HepG2 (cell line): Measurements from ENCODE around the gene ZG16. TPM values are rescaled to one million over a fixed set of nuclear protein-coding genes. Genes with fewer than 3 reads are reported as not detected.

Source experiments
- CBX2 ChIP-seq, 2 experiments: fragments of 200-600 bp in 1 of 2; sonication (generic); formaldehyde crosslinking in 1 of 2; IDR thresholded peaks; 2 replicates each; pipeline versions ENCODE4 v1.7.0 to v1.8.1; 2018 to 2022; ENCODE audit warnings: low read depth in 2 of 2, low read length in 1 of 2, mild to moderate bottlenecking in 1 of 2, missing genetic modification reagents in 1 of 2
- CENPX ChIP-seq: sonication (generic); formaldehyde crosslinking; IDR thresholded peaks from 2 replicates; pipeline ENCODE4 v1.9.0; 2021; ENCODE audit warnings: mild to moderate bottlenecking, missing genetic modification reagents, moderate library complexity
- IKZF1 ChIP-seq: fragments of 450-650 bp; IDR thresholded peaks from 2 replicates; pipeline ENCODE4 v1.7.1; 2016
- IRF9 ChIP-seq: sonication (generic); formaldehyde crosslinking; IDR thresholded peaks from 2 replicates; pipeline ENCODE4 v1.8.0; 2022; ENCODE audit warnings: missing genetic modification reagents, mild to moderate bottlenecking, borderline replicate concordance
- MYC ChIP-seq: sonication (generic); formaldehyde crosslinking; IDR thresholded peaks from 2 replicates; pipeline ENCODE4 v1.9.0; 2021; ENCODE audit warnings: missing genetic modification reagents, borderline replicate concordance
- NBN ChIP-seq: fragments of 450-650 bp; conservative IDR thresholded peaks from 2 replicates; pipeline ENCODE4 v1.6.1; 2017
- PBX3 ChIP-seq: sonication (generic); formaldehyde crosslinking; IDR thresholded peaks from 2 replicates; pipeline ENCODE4 v1.8.1; 2023; ENCODE audit warnings: missing genetic modification reagents, inconsistent platforms, borderline replicate concordance
- SOX5 ChIP-seq: IDR thresholded peaks from 2 replicates; pipeline ENCODE4 v1.6.1; 2016; ENCODE audit warnings: borderline replicate concordance
- YY1 ChIP-seq: IDR thresholded peaks from 2 replicates; pipeline ENCODE4 v1.6.1; 2011; ENCODE audit warnings: low read length, low read depth, moderate library complexity, mild to moderate bottlenecking; ENCODE audit not compliant: insufficient read depth, insufficient replicate concordance
- ZFX ChIP-seq: sonication (generic); formaldehyde crosslinking; IDR thresholded peaks from 2 replicates; pipeline ENCODE4 v1.4.0; 2020; ENCODE audit warnings: mild to moderate bottlenecking, low read depth, missing genetic modification reagents, moderate library complexity
- ZNF121 ChIP-seq: sonication (generic); formaldehyde crosslinking; IDR thresholded peaks from 2 replicates; pipeline ENCODE4 v1.5.0; 2020; ENCODE audit warnings: mild to moderate bottlenecking, missing genetic modification reagents
- ZNF558 ChIP-seq: sonication (generic); formaldehyde crosslinking; IDR thresholded peaks from 2 replicates; pipeline ENCODE4 v1.9.0; 2022; ENCODE audit warnings: mild to moderate bottlenecking, missing genetic modification reagents, borderline replicate concordance
- polyA plus RNA-seq, 8 experiments: library from polyadenylated mRNA; depleted of rRNA in 3 of 8; stranded (reverse) in 7 of 8; unstranded in 1 of 8; fragments of >200 nt; fragmentation: Illumina TruSeq in 4 of 8; extraction: Trizol in 4 of 8; gene quantifications; 2 replicates each; pipeline versions ENCODE4 v1.2.1 to v1.2.3, GENCODE V29; 2011 to 2016; ENCODE audit warnings: low read depth in 4 of 8, missing spikeins in 1 of 8, mixed read lengths in 1 of 8; ENCODE audit not compliant: insufficient read depth in 1 of 8
- total RNA-seq, 5 experiments: library from RNA; depleted of rRNA; stranded (reverse); fragments of >200 nt; fragmentation: Illumina TruSeq; extraction: Trizol; gene quantifications; 2 replicates each; pipeline ENCODE4 v1.2.3, GENCODE V29; 2016; ENCODE audit warnings: low read depth in 1 of 5
- TF ChIP-seq, protein P1 (sequence below): sonication (generic); formaldehyde crosslinking; IDR thresholded peaks from 2 replicates; pipeline ENCODE4 v1.5.0; 2020; ENCODE audit warnings: mild to moderate bottlenecking, missing genetic modification reagents, borderline replicate concordance
- TF ChIP-seq, protein P2 (sequence below): sonication (generic); formaldehyde crosslinking; IDR thresholded peaks from 2 replicates; pipeline ENCODE4 v1.4.0; 2020; ENCODE audit warnings: missing genetic modification reagents
- TF ChIP-seq, protein P3 (sequence below): IDR thresholded peaks from 2 replicates; pipeline ENCODE4 v1.6.1; 2018; ENCODE audit warnings: missing genetic modification reagents, mild to moderate bottlenecking, missing compliant biosample characterization
- TF ChIP-seq, protein P4 (sequence below): sonication (generic); formaldehyde crosslinking; IDR thresholded peaks from 2 replicates; pipeline ENCODE4 v1.4.0; 2020; ENCODE audit warnings: missing genetic modification reagents

The ZG16 gene
- total and polyA plus RNA-seq, 2 of the 13 experiments (the other 11 are each of a cell fraction or from before 2014, with no cell fraction given) = 0.04 to 0.07 TPM

DNA sequence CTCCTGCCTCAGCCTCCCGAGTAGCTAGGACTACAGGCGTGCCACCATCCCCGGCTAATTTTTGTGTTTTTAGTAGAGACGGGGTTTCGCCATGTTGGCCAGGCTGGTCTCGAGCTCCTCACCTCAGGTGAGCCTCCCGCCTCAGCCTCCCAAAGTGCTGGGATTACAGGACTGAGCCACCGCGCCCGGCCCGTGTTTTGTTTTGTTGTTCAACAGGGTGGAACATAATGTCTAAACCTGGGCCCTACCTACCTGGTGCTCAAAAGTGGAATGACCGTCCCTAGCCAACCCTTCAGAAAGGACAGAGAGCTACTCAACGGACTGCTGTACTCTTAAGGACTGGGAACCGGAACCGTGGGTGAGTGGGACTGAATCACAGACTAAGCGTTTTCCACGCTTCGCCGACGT is 11.7 kb downstream of the ZG16 start (continued):
- TF ChIP-seq, protein P1, sequence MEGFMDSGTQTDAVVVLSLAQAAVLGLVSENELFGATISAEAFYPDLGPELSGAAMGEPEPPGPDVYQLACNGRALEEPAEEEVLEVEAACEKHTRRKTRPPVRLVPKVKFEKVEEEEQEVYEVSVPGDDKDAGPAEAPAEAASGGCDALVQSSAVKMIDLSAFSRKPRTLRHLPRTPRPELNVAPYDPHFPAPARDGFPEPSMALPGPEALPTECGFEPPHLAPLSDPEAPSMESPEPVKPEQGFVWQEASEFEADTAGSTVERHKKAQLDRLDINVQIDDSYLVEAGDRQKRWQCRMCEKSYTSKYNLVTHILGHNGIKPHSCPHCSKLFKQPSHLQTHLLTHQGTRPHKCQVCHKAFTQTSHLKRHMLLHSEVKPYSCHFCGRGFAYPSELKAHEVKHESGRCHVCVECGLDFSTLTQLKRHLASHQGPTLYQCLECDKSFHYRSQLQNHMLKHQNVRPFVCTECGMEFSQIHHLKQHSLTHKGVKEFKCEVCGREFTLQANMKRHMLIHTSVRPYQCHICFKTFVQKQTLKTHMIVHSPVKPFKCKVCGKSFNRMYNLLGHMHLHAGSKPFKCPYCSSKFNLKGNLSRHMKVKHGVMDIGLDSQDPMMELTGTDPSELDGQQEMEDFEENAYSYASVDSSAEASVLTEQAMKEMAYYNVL (CRISPR knock-in tag) = no peak
- TF ChIP-seq, protein P2, sequence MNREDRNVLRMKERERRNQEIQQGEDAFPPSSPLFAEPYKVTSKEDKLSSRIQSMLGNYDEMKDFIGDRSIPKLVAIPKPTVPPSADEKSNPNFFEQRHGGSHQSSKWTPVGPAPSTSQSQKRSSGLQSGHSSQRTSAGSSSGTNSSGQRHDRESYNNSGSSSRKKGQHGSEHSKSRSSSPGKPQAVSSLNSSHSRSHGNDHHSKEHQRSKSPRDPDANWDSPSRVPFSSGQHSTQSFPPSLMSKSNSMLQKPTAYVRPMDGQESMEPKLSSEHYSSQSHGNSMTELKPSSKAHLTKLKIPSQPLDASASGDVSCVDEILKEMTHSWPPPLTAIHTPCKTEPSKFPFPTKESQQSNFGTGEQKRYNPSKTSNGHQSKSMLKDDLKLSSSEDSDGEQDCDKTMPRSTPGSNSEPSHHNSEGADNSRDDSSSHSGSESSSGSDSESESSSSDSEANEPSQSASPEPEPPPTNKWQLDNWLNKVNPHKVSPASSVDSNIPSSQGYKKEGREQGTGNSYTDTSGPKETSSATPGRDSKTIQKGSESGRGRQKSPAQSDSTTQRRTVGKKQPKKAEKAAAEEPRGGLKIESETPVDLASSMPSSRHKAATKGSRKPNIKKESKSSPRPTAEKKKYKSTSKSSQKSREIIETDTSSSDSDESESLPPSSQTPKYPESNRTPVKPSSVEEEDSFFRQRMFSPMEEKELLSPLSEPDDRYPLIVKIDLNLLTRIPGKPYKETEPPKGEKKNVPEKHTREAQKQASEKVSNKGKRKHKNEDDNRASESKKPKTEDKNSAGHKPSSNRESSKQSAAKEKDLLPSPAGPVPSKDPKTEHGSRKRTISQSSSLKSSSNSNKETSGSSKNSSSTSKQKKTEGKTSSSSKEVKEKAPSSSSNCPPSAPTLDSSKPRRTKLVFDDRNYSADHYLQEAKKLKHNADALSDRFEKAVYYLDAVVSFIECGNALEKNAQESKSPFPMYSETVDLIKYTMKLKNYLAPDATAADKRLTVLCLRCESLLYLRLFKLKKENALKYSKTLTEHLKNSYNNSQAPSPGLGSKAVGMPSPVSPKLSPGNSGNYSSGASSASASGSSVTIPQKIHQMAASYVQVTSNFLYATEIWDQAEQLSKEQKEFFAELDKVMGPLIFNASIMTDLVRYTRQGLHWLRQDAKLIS (CRISPR knock-in tag) = no peak
- no peak for TF ChIP-seq PBX3
- TF ChIP-seq ZNF558 = 0 out of 2 replicates have a peak, but pooled peaks have one; percentile 47
- no peak for TF ChIP-seq IRF9 (CRISPR knock-in tag)
- no peak for TF ChIP-seq ZNF121 (CRISPR knock-in tag)
- no peak for TF ChIP-seq IKZF1
- TF ChIP-seq, protein P3, sequence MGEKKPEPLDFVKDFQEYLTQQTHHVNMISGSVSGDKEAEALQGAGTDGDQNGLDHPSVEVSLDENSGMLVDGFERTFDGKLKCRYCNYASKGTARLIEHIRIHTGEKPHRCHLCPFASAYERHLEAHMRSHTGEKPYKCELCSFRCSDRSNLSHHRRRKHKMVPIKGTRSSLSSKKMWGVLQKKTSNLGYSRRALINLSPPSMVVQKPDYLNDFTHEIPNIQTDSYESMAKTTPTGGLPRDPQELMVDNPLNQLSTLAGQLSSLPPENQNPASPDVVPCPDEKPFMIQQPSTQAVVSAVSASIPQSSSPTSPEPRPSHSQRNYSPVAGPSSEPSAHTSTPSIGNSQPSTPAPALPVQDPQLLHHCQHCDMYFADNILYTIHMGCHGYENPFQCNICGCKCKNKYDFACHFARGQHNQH (CRISPR knock-in tag) = no peak
- TF ChIP-seq, protein P4, sequence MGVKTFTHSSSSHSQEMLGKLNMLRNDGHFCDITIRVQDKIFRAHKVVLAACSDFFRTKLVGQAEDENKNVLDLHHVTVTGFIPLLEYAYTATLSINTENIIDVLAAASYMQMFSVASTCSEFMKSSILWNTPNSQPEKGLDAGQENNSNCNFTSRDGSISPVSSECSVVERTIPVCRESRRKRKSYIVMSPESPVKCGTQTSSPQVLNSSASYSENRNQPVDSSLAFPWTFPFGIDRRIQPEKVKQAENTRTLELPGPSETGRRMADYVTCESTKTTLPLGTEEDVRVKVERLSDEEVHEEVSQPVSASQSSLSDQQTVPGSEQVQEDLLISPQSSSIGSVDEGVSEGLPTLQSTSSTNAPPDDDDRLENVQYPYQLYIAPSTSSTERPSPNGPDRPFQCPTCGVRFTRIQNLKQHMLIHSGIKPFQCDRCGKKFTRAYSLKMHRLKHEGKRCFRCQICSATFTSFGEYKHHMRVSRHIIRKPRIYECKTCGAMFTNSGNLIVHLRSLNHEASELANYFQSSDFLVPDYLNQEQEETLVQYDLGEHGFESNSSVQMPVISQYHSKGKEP (CRISPR knock-in tag) = no peak
- no peak for TF ChIP-seq CBX2 (IDR thresholded peaks at IDR 0.05; ENCODE audit: low read depth, low read length)
- TF ChIP-seq CBX2 (CRISPR knock-in tag; IDR thresholded peaks at IDR 0.05; ENCODE audit: low read depth) = 0 out of 2 replicates have a peak, but pooled peaks have one; percentile 61
- no peak for TF ChIP-seq MYC (CRISPR knock-in tag)
- TF ChIP-seq SOX5 (CRISPR knock-in tag) = no peak
- TF ChIP-seq NBN = no peak
- no peak for TF ChIP-seq CENPX
- TF ChIP-seq ZFX (CRISPR knock-in tag) = no peak
- no peak for TF ChIP-seq YY1
